ENCODE measurements around the gene FDX2.

DNA sequence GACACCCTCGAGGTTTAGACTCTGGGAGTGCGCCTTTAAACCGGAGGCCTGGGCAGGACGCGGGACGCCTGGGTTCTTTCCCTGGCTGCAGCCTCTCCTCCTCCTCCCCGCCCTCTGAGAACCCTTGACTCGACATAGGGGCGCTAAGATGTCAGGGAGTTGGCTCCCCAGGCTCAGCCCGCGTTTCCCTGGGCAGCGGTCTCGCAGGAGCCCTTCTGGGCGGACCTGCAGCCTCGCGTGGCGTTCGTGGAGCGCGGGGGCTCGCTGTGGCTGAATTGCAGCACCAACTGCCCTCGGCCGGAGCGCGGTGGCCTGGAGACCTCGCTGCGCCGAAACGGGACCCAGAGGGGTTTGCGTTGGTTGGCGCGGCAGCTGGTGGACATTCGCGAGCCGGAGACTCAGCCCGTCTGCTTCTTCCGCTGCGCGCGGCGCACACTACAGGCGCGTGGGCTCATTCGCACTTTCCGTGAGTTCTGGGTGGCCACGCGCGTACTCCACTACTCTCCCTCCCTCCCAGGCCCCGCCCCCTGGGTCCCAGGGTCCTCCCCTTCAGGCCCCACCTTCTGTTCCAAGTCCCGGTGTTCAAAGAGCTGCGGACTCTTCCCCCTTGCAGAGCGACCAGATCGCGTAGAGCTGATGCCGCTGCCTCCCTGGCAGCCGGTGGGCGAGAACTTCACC, 24.8 kb downstream of the FDX2 start:
- TF ChIP-seq, protein P1, sequence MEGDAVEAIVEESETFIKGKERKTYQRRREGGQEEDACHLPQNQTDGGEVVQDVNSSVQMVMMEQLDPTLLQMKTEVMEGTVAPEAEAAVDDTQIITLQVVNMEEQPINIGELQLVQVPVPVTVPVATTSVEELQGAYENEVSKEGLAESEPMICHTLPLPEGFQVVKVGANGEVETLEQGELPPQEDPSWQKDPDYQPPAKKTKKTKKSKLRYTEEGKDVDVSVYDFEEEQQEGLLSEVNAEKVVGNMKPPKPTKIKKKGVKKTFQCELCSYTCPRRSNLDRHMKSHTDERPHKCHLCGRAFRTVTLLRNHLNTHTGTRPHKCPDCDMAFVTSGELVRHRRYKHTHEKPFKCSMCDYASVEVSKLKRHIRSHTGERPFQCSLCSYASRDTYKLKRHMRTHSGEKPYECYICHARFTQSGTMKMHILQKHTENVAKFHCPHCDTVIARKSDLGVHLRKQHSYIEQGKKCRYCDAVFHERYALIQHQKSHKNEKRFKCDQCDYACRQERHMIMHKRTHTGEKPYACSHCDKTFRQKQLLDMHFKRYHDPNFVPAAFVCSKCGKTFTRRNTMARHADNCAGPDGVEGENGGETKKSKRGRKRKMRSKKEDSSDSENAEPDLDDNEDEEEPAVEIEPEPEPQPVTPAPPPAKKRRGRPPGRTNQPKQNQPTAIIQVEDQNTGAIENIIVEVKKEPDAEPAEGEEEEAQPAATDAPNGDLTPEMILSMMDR (IDR thresholded peaks at IDR 0.05): no peak
- TF ChIP-seq POLR2A (IDR thresholded peaks at IDR 0.05) (no peak), EP300 (IDR thresholded peaks at IDR 0.05) (no peak)

All from ovary (tissue), 3 donors.